Hepatocyte (in vitro differentiated cells): ENCODE results near the gene CSRP1. TPM values are rescaled to one million over a fixed set of nuclear protein-coding genes. Genes with fewer than 3 reads are reported as not detected.

Source experiments
- DNase-seq: peaks from one replicate; pipeline ENCODE4 v3.0.0-alpha.2; 2016; ENCODE audit warnings: low spot score
- H2AFZ ChIP-seq: fragments of 200-600 bp; sonication (generic); 2 replicates; pipeline ENCODE4 v1.6.0; 2016; ENCODE audit warnings: antibody characterized with exemption, mild to moderate bottlenecking
- H3K27ac ChIP-seq: fragments of 200-600 bp; sonication (generic); 2 replicates; pipeline ENCODE4 v1.5.1; 2016; ENCODE audit warnings: mild to moderate bottlenecking
- H3K27me3 ChIP-seq: fragments of 200-600 bp; sonication (generic); 2 replicates; pipeline ENCODE4 v1.6.1; 2016
- H3K36me3 ChIP-seq: fragments of 200-600 bp; sonication (generic); replicated peaks from 2 replicates; pipeline ENCODE4 v1.5.1; 2016; ENCODE audit warnings: low read depth; ENCODE audit not compliant: insufficient read depth
- H3K4me1 ChIP-seq: fragments of 200-600 bp; sonication (generic); 2 replicates; pipeline ENCODE4 v1.5.1; 2016; ENCODE audit warnings: mild to moderate bottlenecking, moderate library complexity; ENCODE audit not compliant: insufficient read depth
- H3K4me2 ChIP-seq: fragments of 200-600 bp; sonication (generic); 2 replicates; pipeline ENCODE4 v1.6.0; 2016
- H3K4me3 ChIP-seq: fragments of 200-600 bp; sonication (generic); 2 replicates; pipeline ENCODE4 v1.5.1; 2016; ENCODE audit warnings: mild to moderate bottlenecking
- H3K79me2 ChIP-seq: fragments of 200-600 bp; sonication (generic); 2 replicates; pipeline ENCODE4 v1.6.0; 2017; ENCODE audit warnings: mild to moderate bottlenecking
- H3K9me2 ChIP-seq: fragments of 200-600 bp; sonication (generic); replicated peaks from 2 replicates; pipeline ENCODE4 v1.6.0; 2017; ENCODE audit warnings: mild to moderate bottlenecking; ENCODE audit not compliant: insufficient read depth
- H3K9me3 ChIP-seq: fragments of 200-600 bp; sonication (generic); 2 replicates; pipeline ENCODE4 v1.5.1; 2016; ENCODE audit warnings: low read depth, mild to moderate bottlenecking
- H4K20me1 ChIP-seq: fragments of 200-600 bp; sonication (generic); 2 replicates; pipeline ENCODE4 v1.6.0; 2016; ENCODE audit warnings: mild to moderate bottlenecking; ENCODE audit not compliant: insufficient read depth, poor library complexity, severe bottlenecking
- EZH2 ChIP-seq: fragments of 200-600 bp; sonication (generic); IDR thresholded peaks from 2 replicates; pipeline ENCODE4 v1.6.1; 2016; ENCODE audit warnings: antibody characterized with exemption, mild to moderate bottlenecking, borderline replicate concordance
- EZH2phosphoT487 ChIP-seq: fragments of 200-600 bp; sonication (generic); IDR thresholded peaks from one replicate; pipeline ENCODE4 v1.6.1; 2018; ENCODE audit warnings: antibody characterized with exemption, mild to moderate bottlenecking, low read depth, moderate library complexity; ENCODE audit not compliant: unreplicated experiment, severe bottlenecking
- WGBS: methylation state at CpG from one replicate; pipeline ENCODE4 v1.1.6; 2016; ENCODE audit warnings: low lambda C conversion rate; ENCODE audit errors: missing lambda C conversion rate; 5-methylcytosine and 5-hydroxymethylcytosine counted together
- polyA plus RNA-seq: library from polyadenylated mRNA; unstranded; fragments of >200 nt; fragmentation: Nextera tagmentation; extraction: Ambion mirVana; gene quantifications from 2 replicates; pipeline ENCODE4 v1.2.1, GENCODE V29; 2016
- total RNA-seq: library from RNA; depleted of rRNA; stranded (reverse); fragments of >200 nt; gene quantifications from 2 replicates; pipeline ENCODE4 v1.2.3, GENCODE V29; 2014
- TF ChIP-seq, protein P1 (sequence below): fragments of 200-600 bp; sonication (generic); IDR thresholded peaks from 2 replicates; pipeline ENCODE4 v1.5.1; 2016; ENCODE audit warnings: antibody characterized with exemption, mild to moderate bottlenecking; ENCODE audit not compliant: poor library complexity

CSRP1 gene
- total and polyA plus RNA-seq, 2 experiments from 2014 or later: 50.9 to 76.0 TPM

- Histone ChIP-seq H4K20me1 (no peaks in the 10 kb centered on the region), H3K4me3 (no peak overlapping the region), H3K27me3 (no peaks in the 10 kb centered on the region), H3K27ac (no peak overlapping the region), H3K4me1 (no peaks in the 10 kb centered on the region), H2AFZ (no peak overlapping the region), H3K9me2 (no peaks in the 10 kb centered on the region), H3K9me3 (no peaks in the 10 kb centered on the region), H3K79me2 (no peaks in the 10 kb centered on the region), H3K36me3 (no peaks in the 10 kb centered on the region), H3K4me2 (no peak overlapping the region)
- DNase-seq: no peak
- TF ChIP-seq EZH2: no peak
- TF ChIP-seq EZH2phosphoT487: no peak
- TF ChIP-seq, protein P1, sequence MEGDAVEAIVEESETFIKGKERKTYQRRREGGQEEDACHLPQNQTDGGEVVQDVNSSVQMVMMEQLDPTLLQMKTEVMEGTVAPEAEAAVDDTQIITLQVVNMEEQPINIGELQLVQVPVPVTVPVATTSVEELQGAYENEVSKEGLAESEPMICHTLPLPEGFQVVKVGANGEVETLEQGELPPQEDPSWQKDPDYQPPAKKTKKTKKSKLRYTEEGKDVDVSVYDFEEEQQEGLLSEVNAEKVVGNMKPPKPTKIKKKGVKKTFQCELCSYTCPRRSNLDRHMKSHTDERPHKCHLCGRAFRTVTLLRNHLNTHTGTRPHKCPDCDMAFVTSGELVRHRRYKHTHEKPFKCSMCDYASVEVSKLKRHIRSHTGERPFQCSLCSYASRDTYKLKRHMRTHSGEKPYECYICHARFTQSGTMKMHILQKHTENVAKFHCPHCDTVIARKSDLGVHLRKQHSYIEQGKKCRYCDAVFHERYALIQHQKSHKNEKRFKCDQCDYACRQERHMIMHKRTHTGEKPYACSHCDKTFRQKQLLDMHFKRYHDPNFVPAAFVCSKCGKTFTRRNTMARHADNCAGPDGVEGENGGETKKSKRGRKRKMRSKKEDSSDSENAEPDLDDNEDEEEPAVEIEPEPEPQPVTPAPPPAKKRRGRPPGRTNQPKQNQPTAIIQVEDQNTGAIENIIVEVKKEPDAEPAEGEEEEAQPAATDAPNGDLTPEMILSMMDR: no peak
- WGBS: 62% methylated on average over 10 of the region's 10 CpGs
Observed at GRCh38 chr1:201554190-201554600, 47.3 kb upstream of the CSRP1 start.

DNA sequence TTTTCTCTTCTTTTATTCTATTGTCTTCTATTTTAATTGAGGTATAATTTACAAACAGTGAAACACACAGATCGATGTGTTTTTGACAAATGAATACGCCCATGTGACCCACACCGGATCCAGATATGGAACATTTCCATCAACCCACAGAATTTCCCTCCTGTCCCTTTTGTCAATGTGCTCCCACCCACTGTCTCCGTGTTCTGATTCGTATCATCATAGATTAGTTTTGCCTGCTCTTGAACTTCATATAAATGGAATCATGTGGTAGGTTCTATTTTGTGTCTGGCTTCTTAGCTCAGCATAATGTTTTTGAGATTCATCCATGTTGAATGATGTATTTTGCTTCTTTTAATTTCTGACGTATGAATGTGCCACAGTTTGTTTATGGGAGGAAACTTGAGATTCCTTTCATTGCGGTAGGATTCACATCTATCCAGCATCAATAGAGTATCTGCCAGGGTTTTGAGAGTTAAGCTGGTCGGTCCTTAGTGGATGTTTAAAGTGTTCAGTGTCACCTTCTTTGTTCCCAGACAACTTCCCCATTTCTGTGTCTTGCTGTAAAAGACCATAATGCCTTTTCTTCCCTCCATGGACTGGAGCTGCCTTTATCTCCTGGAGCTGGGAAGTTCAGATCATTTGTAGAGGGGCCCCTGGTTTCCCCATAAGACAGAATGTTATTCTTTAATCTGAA is 46.7 kb upstream of the CSRP1 start:
- 75% methylated on average over 8 of the region's 8 CpGs for WGBS
- Histone ChIP-seq H3K79me2 (no peaks in the 10 kb centered on the region), H3K4me3 (no peak overlapping the region)

GRCh38 chr1:201552941-201553351 is 46.0 kb upstream of the CSRP1 start:
- TF ChIP-seq EZH2phosphoT487 (no peak), EZH2 (no peak)
- TF ChIP-seq, protein P1: no peak
- no peak for DNase-seq
- WGBS: 64% methylated on average over 5 of the region's 5 CpGs
- peaks cover 5% of the 10 kb centered on the region for H3K79me2 ChIP-seq
- no peak overlapping the region for H3K4me2 ChIP-seq
- H2AFZ ChIP-seq: no peak overlapping the region
- no peaks in the 10 kb centered on the region for H3K27me3 ChIP-seq
- no peaks in the 10 kb centered on the region for H3K4me1 ChIP-seq
- no peaks in the 10 kb centered on the region for H3K9me2 ChIP-seq
- H3K27ac ChIP-seq: no peak overlapping the region
- H3K36me3 ChIP-seq: no peaks in the 10 kb centered on the region
- no peaks in the 10 kb centered on the region for H4K20me1 ChIP-seq
- H3K9me3 ChIP-seq: no peaks in the 10 kb centered on the region
- H3K4me3 ChIP-seq: no peak overlapping the region

More for the DNA sequence above, 46.7 kb upstream of the CSRP1 start:
- Histone ChIP-seq H3K9me2 (no peaks in the 10 kb centered on the region), H3K4me1 (no peaks in the 10 kb centered on the region), H2AFZ (no peak overlapping the region), H3K36me3 (no peaks in the 10 kb centered on the region), H3K27ac (no peak overlapping the region), H3K27me3 (no peaks in the 10 kb centered on the region), H3K9me3 (no peaks in the 10 kb centered on the region), H3K4me2 (no peak overlapping the region), H4K20me1 (no peaks in the 10 kb centered on the region)
- TF ChIP-seq, protein P1: no peak
- TF ChIP-seq EZH2phosphoT487: no peak
- TF ChIP-seq EZH2: no peak
- no peak for DNase-seq
